ENCODE results near the gene EGLN3.

GRCh38 chr14:33948145-33948868, 2.6 kb downstream of the EGLN3 start:
- TF ChIP-seq CTCF (IDR thresholded peaks at IDR 0.05) (no peak), NFATC4 (CRISPR knock-in tag; IDR thresholded peaks at IDR 0.05) (no peak), MAX (CRISPR knock-in tag; IDR thresholded peaks at IDR 0.05) (no peak), SP1 (CRISPR knock-in tag; conservative IDR thresholded peaks at IDR 0.05) (no peak), FOXJ3 (CRISPR knock-in tag; IDR thresholded peaks at IDR 0.05; ENCODE audit: borderline replicate concordance) (no peak), AFF4 (CRISPR knock-in tag; IDR thresholded peaks at IDR 0.05; ENCODE audit: borderline replicate concordance) (no peak), ATF2 (CRISPR knock-in tag; IDR thresholded peaks at IDR 0.05; ENCODE audit: borderline replicate concordance, low read depth) (no peak), ZNF232 (CRISPR knock-in tag; IDR thresholded peaks at IDR 0.05) (no peak), E2F5 (CRISPR knock-in tag; IDR thresholded peaks at IDR 0.05) (no peak), JUN (CRISPR knock-in tag; IDR thresholded peaks at IDR 0.05) (no peak)
